HFFc6 (cell line): ENCODE results near the gene KRT77. TPM values are rescaled to one million over a fixed set of nuclear protein-coding genes. Genes with fewer than 3 reads are reported as not detected.

Source experiments
- DNase-seq: peaks from one replicate; pipeline ENCODE4 v3.0.0-alpha.2; 2018
- H3K27ac Mint-ChIP-seq: 2 replicates; pipeline ENCODE4 v1.8.0; 2020; ENCODE audit warnings: mild to moderate bottlenecking, mixed read lengths
- H3K27me3 Mint-ChIP-seq: 2 replicates; pipeline ENCODE4 v1.8.0; 2021; ENCODE audit warnings: mild to moderate bottlenecking, moderate library complexity, mixed read lengths; ENCODE audit not compliant: insufficient read depth
- H3K36me3 Mint-ChIP-seq: 2 replicates; pipeline ENCODE4 v1.8.0; 2021; ENCODE audit warnings: low read depth, mixed read lengths
- H3K4me1 Mint-ChIP-seq: 2 replicates; pipeline ENCODE4 v1.8.0; 2020; ENCODE audit warnings: low read depth, mixed read lengths
- H3K4me3 Mint-ChIP-seq: 2 replicates; pipeline ENCODE4 v1.8.0; 2020; ENCODE audit warnings: mild to moderate bottlenecking, moderate library complexity, mixed read lengths
- H3K9me3 Mint-ChIP-seq: 2 replicates; pipeline ENCODE4 v1.8.0; 2020; ENCODE audit warnings: mild to moderate bottlenecking, mixed read lengths
- total RNA-seq, 6 experiments: library from RNA; stranded (reverse); fragmentation: NEBNext Ultra II Directional; extraction: Animal tissue kit (Norgen Biotek cat#: 25700); gene quantifications; 2 replicates in 1 of 6; 3 replicates in 5 of 6; pipeline ENCODE4 v1.2.3, GENCODE V29; 2021
- TF ChIP-seq, protein P1 (sequence below): fragments of 200-600 bp; sonication (generic); IDR thresholded peaks from 2 replicates; pipeline ENCODE4 v1.5.0; 2021; ENCODE audit warnings: antibody characterized with exemption, mild to moderate bottlenecking

Gene KRT77
- total RNA-seq, 6 experiments from 2014 or later, result not detected

DNA sequence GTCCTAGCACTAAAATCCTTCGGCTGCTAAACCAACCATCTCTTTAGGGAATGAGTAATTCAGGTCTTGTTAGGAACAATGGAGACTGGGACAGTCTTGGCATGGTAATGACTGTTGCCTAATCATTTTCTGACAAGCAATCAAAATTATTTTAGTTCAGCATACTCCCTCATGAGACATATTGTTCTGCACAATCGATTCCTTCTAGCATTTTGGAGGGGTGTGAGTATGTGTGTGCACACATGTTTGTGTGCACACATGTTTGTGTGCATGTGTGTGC is 21.0 kb downstream of the KRT77 start:
- H3K27ac Mint-ChIP-seq, result no peak overlapping the region
- no peak for DNase-seq
- H3K9me3 Mint-ChIP-seq, result no peaks in the 10 kb centered on the region
- TF ChIP-seq, protein P1, sequence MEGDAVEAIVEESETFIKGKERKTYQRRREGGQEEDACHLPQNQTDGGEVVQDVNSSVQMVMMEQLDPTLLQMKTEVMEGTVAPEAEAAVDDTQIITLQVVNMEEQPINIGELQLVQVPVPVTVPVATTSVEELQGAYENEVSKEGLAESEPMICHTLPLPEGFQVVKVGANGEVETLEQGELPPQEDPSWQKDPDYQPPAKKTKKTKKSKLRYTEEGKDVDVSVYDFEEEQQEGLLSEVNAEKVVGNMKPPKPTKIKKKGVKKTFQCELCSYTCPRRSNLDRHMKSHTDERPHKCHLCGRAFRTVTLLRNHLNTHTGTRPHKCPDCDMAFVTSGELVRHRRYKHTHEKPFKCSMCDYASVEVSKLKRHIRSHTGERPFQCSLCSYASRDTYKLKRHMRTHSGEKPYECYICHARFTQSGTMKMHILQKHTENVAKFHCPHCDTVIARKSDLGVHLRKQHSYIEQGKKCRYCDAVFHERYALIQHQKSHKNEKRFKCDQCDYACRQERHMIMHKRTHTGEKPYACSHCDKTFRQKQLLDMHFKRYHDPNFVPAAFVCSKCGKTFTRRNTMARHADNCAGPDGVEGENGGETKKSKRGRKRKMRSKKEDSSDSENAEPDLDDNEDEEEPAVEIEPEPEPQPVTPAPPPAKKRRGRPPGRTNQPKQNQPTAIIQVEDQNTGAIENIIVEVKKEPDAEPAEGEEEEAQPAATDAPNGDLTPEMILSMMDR, result no peak
- no peaks in the 10 kb centered on the region for H3K36me3 Mint-ChIP-seq
- H3K4me3 Mint-ChIP-seq, result no peak overlapping the region
- no peaks in the 10 kb centered on the region for H3K4me1 Mint-ChIP-seq
- H3K27me3 Mint-ChIP-seq, result peaks cover 60% of the 10 kb centered on the region

GRCh38 chr12:52681526-52682380 is 21.6 kb downstream of the KRT77 start:
- peaks cover 54% of the 10 kb centered on the region for H3K27me3 Mint-ChIP-seq
- H3K36me3 Mint-ChIP-seq, result no peaks in the 10 kb centered on the region
- TF ChIP-seq, protein P1, result no peak

GRCh38 chr12:52680363-52680762 is 23.0 kb downstream of the KRT77 start, which contains the start of gene KRT1:
Gene KRT1, minus strand, starts transcription at chr12:52680407. Its CDS starts 59 bp downstream, at chr12:52680348.
- DNase-seq, result no peak
- Mint-ChIP-seq H3K27ac (no peak within 1 kb of the TSS), H3K9me3 (no peaks in the 10 kb centered on the region), H3K4me1 (no peaks in the 10 kb centered on the region), H3K36me3 (no peaks in the 10 kb centered on the region), H3K27me3 (peaks cover 56% of the 10 kb centered on the region), H3K4me3 (no peak within 1 kb of the TSS)
- TF ChIP-seq, protein P1, result no peak

More at GRCh38 chr12:52681526-52682380, 21.6 kb downstream of the KRT77 start:
- Mint-ChIP-seq H3K27ac (no peak overlapping the region), H3K4me3 (no peak overlapping the region), H3K4me1 (no peaks in the 10 kb centered on the region), H3K9me3 (no peaks in the 10 kb centered on the region)
- no peak for DNase-seq

DNA sequence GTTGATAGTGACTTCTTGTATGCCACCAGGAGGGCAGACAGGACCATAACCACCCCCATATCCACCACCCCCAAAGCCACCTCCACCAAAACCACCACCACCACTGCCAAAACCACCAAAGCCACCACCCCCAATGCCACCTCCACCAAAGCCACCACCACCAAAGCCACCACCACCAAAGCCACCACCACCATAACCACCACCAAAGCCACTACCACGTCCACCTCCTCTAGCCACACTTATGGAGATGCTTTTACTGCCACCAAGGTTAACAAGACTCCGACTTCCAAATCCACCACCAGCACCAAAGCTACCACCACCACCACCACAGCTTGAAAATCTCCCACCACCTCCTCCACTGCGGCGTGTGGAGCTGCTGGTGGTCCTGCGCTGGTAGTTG is 23.4 kb downstream of the KRT77 start:
- Mint-ChIP-seq H3K36me3 (no peaks in the 10 kb centered on the region), H3K4me1 (no peaks in the 10 kb centered on the region), H3K4me3 (no peak overlapping the region), H3K9me3 (no peaks in the 10 kb centered on the region), H3K27me3 (peaks cover 57% of the 10 kb centered on the region), H3K27ac (no peak overlapping the region)
- DNase-seq, result no peak
- TF ChIP-seq, protein P1, result no peak

DNA sequence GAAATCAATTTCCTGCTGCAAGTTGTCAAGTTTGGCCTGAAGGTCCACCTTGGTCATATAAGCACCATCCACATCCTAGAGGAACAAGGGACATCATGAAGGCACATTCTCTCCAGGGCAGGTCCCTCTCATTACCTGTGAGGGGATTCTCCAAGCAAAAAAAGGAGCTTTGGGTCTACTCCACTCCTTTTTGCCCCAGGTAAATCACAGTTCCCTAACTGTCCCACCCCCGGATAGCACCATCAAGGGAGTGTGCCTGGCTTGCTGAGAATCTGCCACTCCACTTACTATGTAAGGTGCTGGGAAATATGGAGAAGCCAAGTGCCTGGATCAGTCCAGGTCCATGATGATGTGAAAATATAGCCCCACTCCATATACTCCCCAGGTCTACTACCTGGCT is 25.7 kb downstream of the KRT77 start:
- DNase-seq, result no peak
- Mint-ChIP-seq H3K27ac (no peak overlapping the region), H3K36me3 (no peaks in the 10 kb centered on the region), H3K4me1 (no peaks in the 10 kb centered on the region; the same call in 1 of the 2 replicates), H3K27me3 (peaks cover 43% of the 10 kb centered on the region), H3K9me3 (no peaks in the 10 kb centered on the region), H3K4me3 (no peak overlapping the region)
- TF ChIP-seq, protein P1, result no peak
